HepG2 (cell line): ENCODE results near the gene PCDHGB1. TPM values are rescaled to one million over a fixed set of nuclear protein-coding genes. Genes with fewer than 3 reads are reported as not detected.

Source experiments
- EHMT2 ChIP-seq: fragments of 200-600 bp; sonication (generic); IDR thresholded peaks from 2 replicates; pipeline ENCODE4 v1.7.0; 2017; ENCODE audit warnings: antibody characterized with exemption, low read depth, low read length, borderline replicate concordance
- GABPB1 ChIP-seq: IDR thresholded peaks from 2 replicates; pipeline ENCODE4 v1.6.1; 2016; ENCODE audit warnings: mild to moderate bottlenecking, missing genetic modification reagents, moderate library complexity, missing compliant biosample characterization
- HNRNPH1 ChIP-seq: fragments of 200-400 bp; formaldehyde crosslinking; optimal IDR thresholded peaks from 2 replicates; pipeline ENCODE3; 2017; ENCODE audit warnings: mild to moderate bottlenecking, low read depth, low read length
- HOXA9 ChIP-seq: sonication (generic); formaldehyde crosslinking; IDR thresholded peaks from 2 replicates; pipeline ENCODE4 v1.8.1; 2022; ENCODE audit warnings: missing genetic modification reagents, mild to moderate bottlenecking, moderate library complexity, borderline replicate concordance
- RCOR2 ChIP-seq: IDR thresholded peaks from 2 replicates; pipeline ENCODE4 v1.6.1; 2016; ENCODE audit warnings: missing biosample characterization, missing genetic modification reagents
- SMAD3 ChIP-seq: sonication (generic); formaldehyde crosslinking; IDR thresholded peaks from 2 replicates; pipeline ENCODE4 v1.4.0; 2020; ENCODE audit warnings: missing genetic modification reagents
- TCF12 ChIP-seq, 2 experiments: fragments of 450-650 bp in 1 of 2; sonication (generic) in 1 of 2; formaldehyde crosslinking in 1 of 2; IDR thresholded peaks; 2 replicates each; pipeline versions ENCODE4 v1.6.1 to v1.8.0; 2017 to 2022; ENCODE audit warnings: antibody characterized with exemption in 1 of 2, mild to moderate bottlenecking in 1 of 2, missing genetic modification reagents in 1 of 2, moderate library complexity in 1 of 2
- TCF7 ChIP-seq: sonication (generic); IDR thresholded peaks from 2 replicates; pipeline ENCODE4 v1.6.1; 2016; ENCODE audit warnings: antibody characterized with exemption, low read depth
- ZMYM4 ChIP-seq: sonication (generic); formaldehyde crosslinking; IDR thresholded peaks from 2 replicates; pipeline ENCODE4 v1.8.1; 2023; ENCODE audit warnings: mild to moderate bottlenecking, missing genetic modification reagents
- ZNF263 ChIP-seq: sonication (generic); formaldehyde crosslinking; IDR thresholded peaks from 2 replicates; pipeline ENCODE4 v1.4.0; 2020; ENCODE audit warnings: missing genetic modification reagents
- ZNF337 ChIP-seq: sonication (generic); formaldehyde crosslinking; IDR thresholded peaks from 2 replicates; pipeline ENCODE4 v1.5.1; 2020; ENCODE audit warnings: missing genetic modification reagents, low read depth, mild to moderate bottlenecking, borderline replicate concordance
- ZNF382 ChIP-seq: sonication (generic); formaldehyde crosslinking; IDR thresholded peaks from 2 replicates; pipeline ENCODE4 v1.5.0; 2020; ENCODE audit warnings: missing genetic modification reagents, mild to moderate bottlenecking, borderline replicate concordance
- ZNF501 ChIP-seq: sonication (generic); formaldehyde crosslinking; IDR thresholded peaks from 2 replicates; pipeline ENCODE4 v1.5.1; 2020; ENCODE audit warnings: mild to moderate bottlenecking, moderate library complexity, missing genetic modification reagents
- ZNF543 ChIP-seq: sonication (generic); formaldehyde crosslinking; IDR thresholded peaks from 2 replicates; pipeline ENCODE4 v1.4.0; 2020; ENCODE audit warnings: mild to moderate bottlenecking, missing genetic modification reagents
- ZNF570 ChIP-seq: sonication (generic); formaldehyde crosslinking; IDR thresholded peaks from 2 replicates; pipeline ENCODE4 v1.4.0; 2020; ENCODE audit warnings: mild to moderate bottlenecking, missing genetic modification reagents, borderline replicate concordance
- ZNF703 ChIP-seq: sonication (generic); formaldehyde crosslinking; IDR thresholded peaks from 2 replicates; pipeline ENCODE4 v1.5.1; 2020; ENCODE audit warnings: missing genetic modification reagents, mild to moderate bottlenecking, moderate library complexity, borderline replicate concordance
- ZNF720 ChIP-seq: sonication (generic); formaldehyde crosslinking; IDR thresholded peaks from 2 replicates; pipeline ENCODE4 v1.4.0; 2020; ENCODE audit warnings: missing genetic modification reagents
- ZNF724P ChIP-seq: sonication (generic); formaldehyde crosslinking; IDR thresholded peaks from 2 replicates; pipeline ENCODE4 v1.8.0; 2022; ENCODE audit warnings: missing genetic modification reagents, borderline replicate concordance
- ZNF792 ChIP-seq: IDR thresholded peaks from 2 replicates; pipeline ENCODE4 v1.6.1; 2016
- ZSCAN31 ChIP-seq: sonication (generic); formaldehyde crosslinking; IDR thresholded peaks from 2 replicates; pipeline ENCODE4 v1.5.0; 2020; ENCODE audit warnings: low read depth, mild to moderate bottlenecking, missing genetic modification reagents
- polyA plus RNA-seq, 8 experiments: library from polyadenylated mRNA; depleted of rRNA in 3 of 8; stranded (reverse) in 7 of 8; unstranded in 1 of 8; fragments of >200 nt; fragmentation: Illumina TruSeq in 4 of 8; extraction: Trizol in 4 of 8; gene quantifications; 2 replicates each; pipeline versions ENCODE4 v1.2.1 to v1.2.3, GENCODE V29; 2011 to 2016; ENCODE audit warnings: low read depth in 4 of 8, missing spikeins in 1 of 8, mixed read lengths in 1 of 8; ENCODE audit not compliant: insufficient read depth in 1 of 8
- total RNA-seq, 5 experiments: library from RNA; depleted of rRNA; stranded (reverse); fragments of >200 nt; fragmentation: Illumina TruSeq; extraction: Trizol; gene quantifications; 2 replicates each; pipeline ENCODE4 v1.2.3, GENCODE V29; 2016; ENCODE audit warnings: low read depth in 1 of 5
- TF ChIP-seq, protein P1 (sequence below): IDR thresholded peaks from 2 replicates; pipeline ENCODE4 v1.6.1; 2018; ENCODE audit warnings: missing genetic modification reagents
- TF ChIP-seq, protein P2 (sequence below): sonication (generic); formaldehyde crosslinking; IDR thresholded peaks from 2 replicates; pipeline ENCODE4 v1.8.0; 2022; ENCODE audit warnings: mild to moderate bottlenecking, missing genetic modification reagents
- TF ChIP-seq, protein P3 (sequence below): sonication (generic); formaldehyde crosslinking; IDR thresholded peaks from 2 replicates; pipeline ENCODE4 v1.5.0; 2020; ENCODE audit warnings: missing genetic modification reagents

The PCDHGB1 gene
- total and polyA plus RNA-seq, 2 of the 13 experiments (the other 11 are each of a cell fraction or from before 2014, with no cell fraction given): 1.0 to 2.6 TPM

DNA sequence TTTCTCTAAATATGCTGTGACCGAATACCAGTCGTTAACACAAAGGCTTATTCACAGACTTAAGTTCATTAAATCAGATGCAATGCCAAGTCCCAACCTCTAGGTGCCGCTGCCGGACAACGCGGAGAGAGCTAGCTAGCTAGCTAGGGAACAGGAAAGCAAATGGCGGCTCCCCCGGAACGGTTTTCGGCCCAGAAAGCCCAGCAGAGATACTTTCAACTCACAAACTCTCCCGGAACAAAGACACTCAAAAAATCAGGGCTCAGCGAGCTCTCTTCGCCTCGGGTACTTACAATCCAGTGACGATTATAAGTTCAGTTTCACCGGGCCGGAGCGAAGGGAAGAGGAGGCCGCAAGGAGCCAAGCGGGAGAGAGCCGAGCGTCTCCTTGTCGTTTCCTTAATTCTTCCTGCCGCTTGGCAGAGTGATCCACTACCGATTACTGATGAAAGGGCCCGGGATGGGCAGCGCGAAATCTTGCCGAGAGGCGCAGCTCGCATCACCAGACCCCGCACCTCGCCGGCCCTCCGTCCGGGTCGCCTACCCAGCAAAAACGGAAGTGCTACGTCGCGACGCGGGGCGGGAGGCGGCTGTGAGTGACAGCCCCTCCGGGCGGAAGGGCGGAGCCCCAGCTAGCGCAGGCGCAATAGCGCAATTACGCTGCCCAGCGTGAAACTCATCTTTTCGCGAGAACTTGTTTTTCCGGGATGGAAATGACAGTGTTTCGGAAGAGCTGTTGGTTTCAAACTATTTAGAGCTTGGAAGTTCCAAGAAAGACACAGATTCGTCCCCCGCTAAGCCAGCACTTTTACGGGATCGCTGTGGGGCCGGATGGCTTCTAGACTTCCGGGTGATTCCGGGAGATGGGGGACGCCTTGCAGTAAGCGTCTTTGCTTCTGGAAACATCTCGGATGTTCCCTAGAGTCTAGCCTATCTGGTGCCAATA lies 29.4 kb upstream of the PCDHGB1 start, which contains the start of gene TAF7 (continued):
- TF ChIP-seq ZNF337 (no peak), HOXA9 (CRISPR knock-in tag) (no peak; the same call in 1 of the 2 replicates), SMAD3 (CRISPR knock-in tag) (0 out of 2 replicates have a peak, but pooled peaks have one; percentile 59), GABPB1 (peak; percentile 98), EHMT2 (no peak; the same call in 1 of the 2 replicates), ZNF263 (0 out of 2 replicates have a peak, but pooled peaks have one; percentile 23), ZSCAN31 (CRISPR knock-in tag) (peak; percentile 76), ZNF792 (CRISPR knock-in tag) (0 out of 2 replicates have a peak, but pooled peaks have one; percentile 35), HNRNPH1 (no peak), ZNF570 (0 out of 2 replicates have a peak, but pooled peaks have one; percentile 56), ZNF543 (CRISPR knock-in tag) (peak; percentile 80), ZNF382 (no peak), TCF12 (IDR thresholded peaks at IDR 0.05) (no peak), TCF12 (CRISPR knock-in tag; IDR thresholded peaks at IDR 0.05) (no peak), ZNF724P (CRISPR knock-in tag) (peak; percentile 59; the same call in 1 of the 2 replicates), RCOR2 (peak; percentile 67; the same call in 1 of the 2 replicates), ZMYM4 (CRISPR knock-in tag) (peak; percentile 97), TCF7 (no peak), ZNF720 (CRISPR knock-in tag) (no peak), ZNF703 (CRISPR knock-in tag) (no peak; the same call in 1 of the 2 replicates), ZNF501 (CRISPR knock-in tag) (peak; percentile 98)
- TF ChIP-seq, protein P1, sequence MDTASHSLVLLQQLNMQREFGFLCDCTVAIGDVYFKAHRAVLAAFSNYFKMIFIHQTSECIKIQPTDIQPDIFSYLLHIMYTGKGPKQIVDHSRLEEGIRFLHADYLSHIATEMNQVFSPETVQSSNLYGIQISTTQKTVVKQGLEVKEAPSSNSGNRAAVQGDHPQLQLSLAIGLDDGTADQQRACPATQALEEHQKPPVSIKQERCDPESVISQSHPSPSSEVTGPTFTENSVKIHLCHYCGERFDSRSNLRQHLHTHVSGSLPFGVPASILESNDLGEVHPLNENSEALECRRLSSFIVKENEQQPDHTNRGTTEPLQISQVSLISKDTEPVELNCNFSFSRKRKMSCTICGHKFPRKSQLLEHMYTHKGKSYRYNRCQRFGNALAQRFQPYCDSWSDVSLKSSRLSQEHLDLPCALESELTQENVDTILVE: no peak; the same call in 1 of the 2 replicates
- TF ChIP-seq, protein P2, sequence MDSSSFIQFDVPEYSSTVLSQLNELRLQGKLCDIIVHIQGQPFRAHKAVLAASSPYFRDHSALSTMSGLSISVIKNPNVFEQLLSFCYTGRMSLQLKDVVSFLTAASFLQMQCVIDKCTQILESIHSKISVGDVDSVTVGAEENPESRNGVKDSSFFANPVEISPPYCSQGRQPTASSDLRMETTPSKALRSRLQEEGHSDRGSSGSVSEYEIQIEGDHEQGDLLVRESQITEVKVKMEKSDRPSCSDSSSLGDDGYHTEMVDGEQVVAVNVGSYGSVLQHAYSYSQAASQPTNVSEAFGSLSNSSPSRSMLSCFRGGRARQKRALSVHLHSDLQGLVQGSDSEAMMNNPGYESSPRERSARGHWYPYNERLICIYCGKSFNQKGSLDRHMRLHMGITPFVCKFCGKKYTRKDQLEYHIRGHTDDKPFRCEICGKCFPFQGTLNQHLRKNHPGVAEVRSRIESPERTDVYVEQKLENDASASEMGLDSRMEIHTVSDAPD: peak; percentile 44; the same call in 1 of the 2 replicates
- TF ChIP-seq, protein P3, sequence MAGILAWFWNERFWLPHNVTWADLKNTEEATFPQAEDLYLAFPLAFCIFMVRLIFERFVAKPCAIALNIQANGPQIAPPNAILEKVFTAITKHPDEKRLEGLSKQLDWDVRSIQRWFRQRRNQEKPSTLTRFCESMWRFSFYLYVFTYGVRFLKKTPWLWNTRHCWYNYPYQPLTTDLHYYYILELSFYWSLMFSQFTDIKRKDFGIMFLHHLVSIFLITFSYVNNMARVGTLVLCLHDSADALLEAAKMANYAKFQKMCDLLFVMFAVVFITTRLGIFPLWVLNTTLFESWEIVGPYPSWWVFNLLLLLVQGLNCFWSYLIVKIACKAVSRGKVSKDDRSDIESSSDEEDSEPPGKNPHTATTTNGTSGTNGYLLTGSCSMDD (CRISPR knock-in tag): no peak
